Midbrain (tissue), 1 donor: Measurements from ENCODE around the gene R3HDM4.
A peak's percentile ranks its signal among the peaks of the same experiment; 100 is the strongest.
"Not testable (repeated sequence)": the region's sequence is repeated elsewhere in the genome, so short reads cannot be mapped to it uniquely, and the experiment has no call there.

Experiments
- DNase-seq: peaks from one replicate; lab custom pipeline; 2025; lab: John Stamatoyannopoulos, UW

Gene R3HDM4

DNA sequence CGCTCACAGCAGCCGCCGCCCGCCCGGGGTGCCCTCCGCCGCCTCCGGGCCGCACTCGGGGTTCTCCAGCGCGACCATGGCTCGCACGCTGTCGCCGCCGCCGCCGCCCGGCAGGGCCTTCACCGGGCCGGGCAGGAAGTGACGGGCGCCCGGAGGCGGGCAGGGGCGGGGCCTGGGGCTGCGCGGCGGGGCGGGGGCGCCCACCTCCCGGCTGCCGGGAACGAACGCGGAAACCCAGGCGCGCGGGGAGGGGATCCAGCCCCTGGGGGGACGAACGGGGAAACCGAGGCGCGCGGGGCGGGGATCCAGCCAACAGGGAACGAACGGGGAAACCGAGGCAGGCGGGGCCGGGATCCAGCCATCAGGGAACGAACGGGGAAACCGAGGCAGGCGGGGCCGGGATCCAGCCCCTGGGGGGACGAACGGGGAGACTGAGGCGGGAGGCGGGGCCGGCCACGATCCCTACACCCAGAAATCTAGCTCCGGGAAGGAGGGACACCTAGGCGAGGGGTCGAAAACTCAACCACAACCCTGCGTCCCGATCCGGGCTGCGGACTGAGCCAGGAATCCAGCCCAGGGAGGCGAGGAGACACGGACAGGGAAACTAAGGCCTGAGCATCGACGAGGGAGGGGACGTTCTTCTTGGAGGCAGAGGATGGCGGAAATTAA lies at the start of gene R3HDM4:
Gene R3HDM4, minus strand, starts transcription at position 140 of the 669 bp plus-strand sequence. Its CDS starts 62 bp downstream, at position 78.
- DNase-seq, result peak; percentile 75

DNA sequence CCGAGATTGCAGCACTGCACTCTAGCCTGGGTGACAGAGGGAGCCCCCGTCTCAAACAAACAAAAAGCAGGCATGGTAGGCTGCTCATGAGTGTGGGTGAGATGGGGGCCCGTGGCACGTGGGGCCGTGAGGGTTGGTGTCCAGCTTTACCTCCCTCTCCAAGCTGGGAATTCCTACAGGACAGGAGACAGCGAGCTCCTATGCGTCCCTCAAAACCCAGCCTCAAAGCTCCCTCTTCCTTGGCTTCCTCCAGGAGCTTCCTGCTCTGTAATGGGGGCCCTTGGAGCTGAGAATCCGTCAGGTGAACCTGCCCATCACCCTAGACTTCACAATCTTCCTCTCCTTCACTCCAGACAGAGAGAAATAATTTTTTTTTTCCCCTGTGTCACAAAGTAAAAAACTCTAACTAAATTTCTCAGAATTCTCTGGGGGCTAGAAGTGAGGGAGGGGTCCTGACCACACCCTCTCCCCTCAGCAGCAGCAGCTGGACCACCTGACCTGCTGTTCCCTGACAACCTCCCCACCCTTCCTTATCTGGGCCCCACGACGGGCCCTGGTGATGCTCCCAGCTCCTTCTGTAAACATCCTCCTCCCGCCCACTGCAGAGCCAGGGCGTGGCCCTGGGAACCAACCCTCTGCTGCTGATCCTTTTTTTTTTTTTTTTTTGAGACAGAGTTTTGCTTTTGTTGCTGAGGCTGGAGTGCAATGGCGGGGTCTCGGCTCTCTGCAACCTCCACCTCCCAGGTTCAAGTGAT lies 49.0 kb upstream of the R3HDM4 start:
- DNase-seq, result no peak

DNA sequence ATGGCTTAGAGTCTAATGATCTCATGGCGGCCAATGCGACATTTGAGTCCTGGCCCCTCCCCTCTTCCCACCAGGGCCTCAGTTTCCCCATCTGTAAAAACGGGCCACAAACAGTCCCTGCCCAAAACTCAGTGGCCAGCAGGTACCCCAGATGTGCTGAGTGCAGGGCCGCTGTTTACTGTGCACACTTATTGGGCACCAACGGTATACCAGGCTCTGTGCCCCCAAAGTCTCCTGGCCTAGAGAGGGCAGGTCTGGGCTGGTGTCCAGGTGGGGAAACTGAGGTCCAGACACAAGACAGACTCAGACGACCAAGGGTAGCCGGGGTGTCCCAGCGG lies 47.6 kb upstream of the R3HDM4 start:
- DNase-seq, result no peak

DNA sequence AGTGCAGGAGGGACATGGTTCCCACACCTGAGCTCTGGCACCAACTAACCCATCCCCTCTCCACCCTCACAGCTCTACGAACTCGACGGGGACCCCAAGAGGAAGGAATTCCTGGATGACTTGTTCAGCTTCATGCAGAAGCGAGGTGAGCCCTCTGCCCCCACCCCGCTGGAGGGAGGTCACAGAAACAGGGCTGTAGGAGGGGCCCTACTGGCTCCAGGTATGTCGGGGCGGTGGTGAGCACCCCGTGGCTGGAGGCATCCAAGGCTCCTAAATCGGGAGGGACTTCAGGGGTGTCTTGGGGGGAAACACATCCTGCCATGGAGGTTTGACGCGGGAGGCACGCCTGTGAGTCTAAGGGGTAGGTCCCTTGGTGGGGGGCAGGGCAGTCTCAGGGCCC lies 47.0 kb upstream of the R3HDM4 start:
- no peak for DNase-seq

DNA sequence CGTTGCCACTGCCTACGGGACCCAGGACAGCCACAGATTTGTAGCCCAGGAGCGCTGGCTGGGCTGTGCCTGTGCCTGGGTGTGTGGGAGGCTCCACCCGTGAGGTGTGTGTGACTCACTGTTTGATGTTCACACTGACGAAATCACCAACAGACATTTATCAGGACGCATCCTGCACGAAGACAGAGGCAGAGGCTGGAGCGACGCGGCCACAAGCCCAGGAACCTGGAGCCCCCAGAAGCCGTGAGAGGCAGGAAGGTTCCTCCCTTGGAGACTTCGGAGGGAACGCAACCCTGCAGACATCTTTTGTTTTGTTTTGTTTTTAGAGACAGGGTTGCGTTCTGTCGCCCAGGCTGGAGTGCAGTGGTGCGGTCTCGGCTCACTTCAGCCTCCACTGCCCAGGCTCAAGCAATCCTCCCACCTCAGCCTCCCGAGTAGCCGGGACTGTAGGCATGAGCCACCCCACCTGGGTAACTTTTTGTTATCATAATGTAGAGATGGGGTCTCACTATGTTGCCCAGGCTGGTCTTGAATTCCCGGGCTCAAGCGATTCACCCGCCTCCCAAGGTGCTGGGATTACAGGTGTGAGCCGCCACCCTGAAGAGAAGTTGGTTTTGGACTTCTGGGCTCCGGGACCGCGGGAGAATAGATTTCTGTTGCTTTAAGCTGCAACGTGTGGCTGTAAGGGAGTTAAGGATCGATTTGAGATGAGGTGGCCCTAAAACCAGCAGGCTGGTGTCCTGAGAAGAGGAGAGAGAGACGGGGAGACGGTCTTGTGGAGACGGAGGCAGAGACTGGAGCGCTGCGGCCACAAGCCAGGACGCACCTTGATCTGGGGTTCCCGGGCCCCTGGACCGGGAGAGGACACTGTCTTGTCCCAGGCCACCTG lies 46.2 kb upstream of the R3HDM4 start:
- no peak for DNase-seq

DNA sequence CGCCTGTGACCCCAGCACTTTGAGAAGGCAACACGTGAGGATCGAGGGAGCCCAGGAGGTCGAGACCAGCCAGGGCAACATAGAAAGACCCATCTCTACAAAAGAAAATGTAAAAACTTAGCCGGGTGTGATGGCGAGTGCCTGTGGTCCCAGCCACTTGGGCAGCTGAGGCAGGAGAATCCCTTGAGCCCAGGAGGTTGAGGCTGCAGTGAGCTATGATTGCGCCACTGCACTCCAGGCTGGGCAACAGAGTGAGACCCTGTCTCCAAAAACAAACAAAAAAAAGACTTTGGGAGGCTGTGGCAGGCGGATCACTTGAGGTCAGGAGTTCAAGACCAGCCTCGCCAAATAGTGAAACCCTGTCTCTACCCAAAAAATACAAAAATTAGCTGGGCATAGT lies 44.6 kb upstream of the R3HDM4 start:
- not testable (repeated sequence) for DNase-seq

DNA sequence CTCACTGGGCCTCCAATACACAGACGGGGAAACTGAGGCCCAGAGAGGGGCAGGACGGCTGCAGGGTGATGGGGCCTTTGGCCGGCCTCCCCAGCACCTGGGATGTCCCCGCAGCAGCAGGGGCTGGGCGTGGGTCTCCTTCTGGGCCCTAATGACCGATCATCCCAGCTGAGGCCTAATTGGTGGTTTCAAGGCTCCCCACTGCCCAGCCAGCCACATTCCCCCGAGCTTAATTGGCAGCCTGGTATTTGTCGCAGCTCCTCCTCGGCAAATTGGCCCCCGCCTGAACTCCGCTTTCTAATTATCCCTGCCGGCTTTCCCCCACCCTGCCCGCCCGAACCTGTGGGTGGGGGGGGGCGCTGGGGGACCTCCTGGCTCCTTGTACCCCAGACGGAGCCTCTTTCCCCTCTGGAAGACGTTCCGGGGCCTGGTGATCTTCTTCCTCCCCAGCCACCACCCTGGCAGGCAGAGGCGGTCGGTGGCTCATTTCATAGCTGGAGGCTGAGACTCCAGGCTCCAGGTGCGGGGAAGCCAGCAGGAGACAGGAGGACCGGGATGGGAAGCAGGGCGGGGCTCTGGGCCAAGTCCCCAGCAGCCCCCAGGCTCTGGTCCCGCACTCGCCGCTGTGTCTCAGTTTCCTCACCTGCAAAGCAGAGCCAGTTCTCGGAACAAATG lies 43.9 kb upstream of the R3HDM4 start:
- no peak for DNase-seq

DNA sequence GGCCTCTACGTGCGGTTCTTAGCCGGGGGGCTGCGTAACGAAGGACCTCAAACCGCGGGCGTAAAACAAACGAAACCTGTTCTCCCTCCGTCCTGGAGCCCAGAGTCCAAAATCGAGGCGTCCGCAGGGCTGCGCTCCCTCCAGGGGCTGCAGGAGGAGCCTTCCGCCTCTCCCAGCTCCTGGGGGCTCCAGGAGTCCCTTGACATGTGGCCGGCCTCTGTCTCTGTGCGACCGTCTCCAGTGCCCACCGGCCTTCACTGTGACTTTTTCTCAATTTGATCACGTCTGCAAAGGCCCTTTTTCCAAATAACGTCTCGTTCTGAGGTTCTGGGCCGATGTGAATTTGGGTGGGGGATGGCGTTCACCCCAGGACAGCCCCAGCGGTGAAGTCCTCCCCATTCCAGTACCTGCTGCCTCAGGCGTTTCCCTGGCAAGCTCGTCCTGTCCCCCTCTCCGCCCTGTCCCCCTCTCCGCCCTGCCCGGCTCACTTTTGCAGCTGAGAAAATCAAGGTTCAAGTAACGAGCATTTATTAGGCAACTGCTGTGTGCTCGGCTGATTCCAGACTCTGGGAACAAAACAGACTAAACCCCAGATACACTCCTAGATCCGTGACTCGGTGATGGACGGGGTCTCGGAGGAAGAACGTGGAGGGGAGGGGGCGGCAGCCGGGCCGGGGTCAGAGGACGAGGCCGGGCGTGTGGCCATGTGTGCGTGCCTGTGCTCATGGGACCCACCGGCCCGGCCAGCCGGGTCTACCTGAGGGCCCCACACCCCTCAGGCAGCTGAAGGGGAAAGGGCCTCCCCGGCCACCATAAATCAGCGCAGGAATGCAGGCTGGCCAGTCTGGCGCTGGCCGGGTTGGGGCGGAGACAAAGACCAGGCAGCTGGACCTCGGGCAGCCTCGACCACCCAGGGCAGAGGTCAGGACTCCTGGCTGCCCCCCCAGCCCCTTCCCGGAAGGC lies 43.1 kb upstream of the R3HDM4 start:
- no peak for DNase-seq

DNA sequence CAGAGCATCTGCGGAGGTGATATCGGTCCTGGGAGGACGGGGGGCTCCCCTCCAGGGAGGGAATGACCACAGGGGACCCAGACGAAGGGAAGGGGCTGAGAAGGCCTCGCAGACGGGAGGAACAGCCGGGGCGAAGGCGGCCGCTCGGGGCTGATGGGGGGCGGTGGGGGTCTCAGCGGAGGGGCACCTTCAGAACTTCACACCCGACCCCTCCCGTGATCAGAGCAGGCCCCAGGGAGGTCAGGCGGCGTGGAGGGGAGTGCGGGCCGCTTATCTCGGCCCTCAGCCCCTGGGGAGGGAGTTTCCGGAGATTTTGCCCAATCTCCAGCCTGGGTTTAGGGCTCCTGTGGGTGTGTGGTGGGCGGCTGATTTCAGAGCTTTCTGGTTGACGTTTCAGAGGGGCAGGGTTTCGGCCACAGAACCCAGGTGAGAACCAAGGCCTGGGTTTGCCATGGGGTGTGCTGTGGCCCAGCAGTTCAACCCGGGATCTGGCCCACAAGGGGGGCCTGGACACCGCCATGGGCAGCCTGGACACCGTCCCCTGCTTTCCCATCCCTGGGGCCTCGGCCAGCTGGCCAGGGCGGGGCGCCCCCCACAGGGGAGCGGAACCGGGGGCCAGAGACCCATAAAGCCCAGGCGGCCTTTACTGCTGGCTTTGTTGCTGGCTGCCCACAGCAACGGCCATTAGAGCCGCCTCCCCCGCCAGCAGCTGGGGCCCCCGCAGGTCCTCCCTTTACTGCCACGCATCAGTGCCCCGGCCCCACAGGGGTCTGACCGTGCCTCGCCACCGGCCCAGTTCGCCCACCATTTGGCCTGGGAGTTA lies 41.9 kb upstream of the R3HDM4 start:
- DNase-seq, result no peak

DNA sequence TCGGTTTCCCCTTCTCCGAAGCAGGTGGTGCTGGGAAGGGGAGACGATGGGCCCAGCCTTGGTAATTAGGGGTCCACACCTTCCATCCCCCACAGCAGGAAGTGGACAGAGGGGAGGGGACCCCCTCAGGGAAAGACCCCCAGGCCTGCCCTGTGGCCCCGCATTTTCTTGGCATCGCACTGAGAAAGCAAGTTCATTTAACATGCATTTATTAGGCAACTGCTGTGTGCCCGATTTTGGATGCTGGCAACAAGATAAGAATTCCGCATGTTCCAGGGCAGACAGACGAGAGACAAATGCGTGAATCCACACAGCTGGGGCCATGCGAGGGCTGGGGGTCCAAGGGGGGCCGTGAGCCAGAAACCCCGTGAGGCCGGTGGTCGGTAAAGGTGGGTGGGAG lies 41.3 kb upstream of the R3HDM4 start:
- no peak for DNase-seq

DNA sequence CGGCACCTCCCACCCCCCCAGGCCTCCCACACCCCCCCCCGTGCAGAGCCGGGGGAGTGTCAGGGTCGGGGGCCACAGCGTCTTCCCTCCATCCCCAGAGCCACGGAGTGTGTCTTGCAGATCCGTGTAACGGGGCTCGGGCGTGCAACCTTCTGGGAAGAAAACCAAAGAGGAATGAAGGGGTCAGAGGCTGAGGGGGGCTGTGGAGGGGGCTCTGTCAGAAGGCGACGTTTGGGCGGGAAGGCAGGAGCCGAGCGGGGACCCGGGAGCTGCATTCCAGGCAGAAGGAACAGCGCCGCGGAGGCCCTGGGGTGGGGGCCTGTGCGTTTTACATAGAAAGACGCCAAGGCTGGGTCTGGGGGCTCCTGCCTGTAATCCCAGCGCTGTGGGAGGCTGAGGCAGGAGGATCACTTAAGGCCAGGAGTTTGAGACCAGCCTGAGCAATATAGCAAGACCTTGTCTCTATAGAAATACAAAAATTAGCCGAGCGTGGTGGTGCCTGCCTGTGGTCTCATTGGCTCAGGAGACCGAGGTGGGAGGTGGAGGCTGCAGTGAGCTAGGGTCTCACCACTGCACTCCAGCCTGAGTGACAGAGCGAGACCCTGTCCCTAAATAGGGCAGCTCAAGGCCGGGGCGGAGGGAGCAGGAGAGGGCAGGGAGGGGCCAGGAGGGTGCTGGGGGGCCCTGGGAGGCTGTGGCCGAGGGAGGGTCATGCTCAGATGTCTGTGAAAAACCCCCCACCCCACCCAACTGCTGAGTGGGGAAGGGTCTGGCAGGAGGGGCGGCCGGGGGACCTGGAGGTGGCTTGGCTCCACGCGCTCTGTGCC lies 40.6 kb upstream of the R3HDM4 start:
- no peak for DNase-seq

DNA sequence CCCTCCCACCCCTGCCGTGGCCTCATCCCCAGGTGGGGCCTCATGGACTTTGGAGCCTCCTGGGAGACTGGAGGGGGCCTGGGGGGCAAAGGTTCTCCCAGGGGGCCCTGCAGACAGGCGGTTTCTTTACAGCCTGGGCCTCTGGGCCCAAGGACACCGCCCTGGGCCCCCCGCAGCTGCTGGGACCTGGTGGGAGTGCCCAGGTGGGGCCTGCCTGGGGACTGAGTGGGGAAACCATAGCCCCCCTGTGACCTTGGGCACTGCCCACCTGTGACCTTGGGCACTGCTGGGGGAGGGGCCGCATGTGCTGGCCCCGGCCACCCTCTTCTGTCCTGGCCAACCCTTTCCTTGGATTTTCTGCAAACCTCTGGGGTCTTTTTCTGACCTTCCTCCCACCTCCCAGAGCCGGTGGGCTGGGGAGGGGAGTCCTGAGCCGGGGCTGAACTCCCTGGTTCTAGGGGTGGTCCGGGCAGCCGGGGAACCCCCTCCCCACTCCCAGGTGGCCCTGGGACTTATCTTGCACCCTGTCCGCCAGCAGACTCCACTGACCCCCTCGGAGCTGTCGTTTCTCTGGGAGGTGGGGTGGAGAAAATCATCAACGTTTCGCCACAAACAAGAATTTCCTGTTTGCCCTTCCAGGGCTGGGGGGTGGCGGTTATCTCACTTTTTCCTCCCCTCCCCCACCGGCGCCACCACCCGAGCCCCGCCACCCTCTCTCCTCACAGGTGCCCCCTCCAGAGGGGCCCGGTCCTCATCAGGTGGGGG lies 39.8 kb upstream of the R3HDM4 start:
- DNase-seq, result no peak

DNA sequence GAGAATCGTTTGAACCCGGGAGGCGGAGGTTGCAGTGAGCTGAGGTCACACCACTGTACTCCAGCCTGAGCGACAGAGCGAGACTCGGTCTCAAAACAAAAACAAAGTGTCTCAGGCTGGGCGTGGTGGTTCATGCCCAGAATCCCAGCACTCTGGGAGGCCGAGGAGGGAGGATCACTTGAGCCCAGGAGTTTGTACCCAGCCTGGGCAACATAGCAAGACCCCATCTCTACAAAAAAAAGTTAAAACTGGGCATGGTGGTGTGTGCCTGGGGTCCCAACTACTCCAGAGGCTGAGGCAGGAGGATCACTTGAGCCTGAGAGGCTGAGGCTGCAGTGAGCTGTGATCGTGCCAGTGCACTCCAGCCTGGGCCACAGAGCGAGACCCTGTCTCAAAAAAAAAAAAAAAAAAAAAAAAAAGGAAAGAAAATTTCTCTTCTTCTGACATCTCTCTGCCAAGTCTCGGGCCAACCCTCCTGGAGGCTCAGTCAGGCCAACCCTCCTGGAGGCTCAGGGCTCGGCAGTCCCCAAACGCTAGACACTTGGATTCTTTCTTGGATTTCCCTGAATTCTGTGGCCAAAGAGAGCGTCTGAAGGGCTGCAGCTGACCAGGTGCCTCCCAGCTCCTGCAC lies 39.1 kb upstream of the R3HDM4 start:
- DNase-seq, result no peak

DNA sequence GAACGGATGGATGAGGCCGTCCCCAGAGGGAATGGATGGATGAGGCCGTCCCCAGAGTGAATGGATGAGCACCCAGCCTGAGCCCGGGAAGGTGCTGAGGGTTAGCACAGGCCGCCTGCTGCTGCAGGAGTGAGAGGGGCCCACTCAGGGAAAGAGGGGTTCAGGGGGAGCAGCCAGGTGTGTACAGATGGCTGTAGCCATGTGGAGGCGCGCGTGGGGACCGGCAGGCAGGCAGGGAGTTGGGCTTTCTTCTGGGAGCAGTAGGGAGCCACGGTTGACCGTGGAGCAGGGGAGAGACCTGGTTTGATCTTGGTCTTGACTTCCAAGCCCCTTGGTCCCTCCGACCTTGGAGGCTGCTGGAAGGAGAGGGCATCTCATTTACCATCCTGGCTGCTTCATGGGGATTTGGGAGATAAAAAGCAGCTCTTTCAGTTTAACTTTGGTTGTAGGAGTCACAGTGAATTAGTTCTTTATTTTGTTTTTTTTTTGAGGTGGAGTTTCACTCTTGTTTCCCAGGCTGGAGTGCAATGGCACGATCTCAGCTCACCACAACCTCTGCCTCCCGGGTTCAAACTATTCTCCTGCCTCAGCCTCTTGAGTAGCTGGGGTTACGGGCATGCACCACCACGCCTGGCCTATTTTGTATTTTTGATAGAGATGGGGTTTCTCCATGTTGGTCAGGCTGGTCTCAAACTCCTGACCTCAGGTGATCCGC lies 37.5 kb upstream of the R3HDM4 start:
- DNase-seq, result no peak

DNA sequence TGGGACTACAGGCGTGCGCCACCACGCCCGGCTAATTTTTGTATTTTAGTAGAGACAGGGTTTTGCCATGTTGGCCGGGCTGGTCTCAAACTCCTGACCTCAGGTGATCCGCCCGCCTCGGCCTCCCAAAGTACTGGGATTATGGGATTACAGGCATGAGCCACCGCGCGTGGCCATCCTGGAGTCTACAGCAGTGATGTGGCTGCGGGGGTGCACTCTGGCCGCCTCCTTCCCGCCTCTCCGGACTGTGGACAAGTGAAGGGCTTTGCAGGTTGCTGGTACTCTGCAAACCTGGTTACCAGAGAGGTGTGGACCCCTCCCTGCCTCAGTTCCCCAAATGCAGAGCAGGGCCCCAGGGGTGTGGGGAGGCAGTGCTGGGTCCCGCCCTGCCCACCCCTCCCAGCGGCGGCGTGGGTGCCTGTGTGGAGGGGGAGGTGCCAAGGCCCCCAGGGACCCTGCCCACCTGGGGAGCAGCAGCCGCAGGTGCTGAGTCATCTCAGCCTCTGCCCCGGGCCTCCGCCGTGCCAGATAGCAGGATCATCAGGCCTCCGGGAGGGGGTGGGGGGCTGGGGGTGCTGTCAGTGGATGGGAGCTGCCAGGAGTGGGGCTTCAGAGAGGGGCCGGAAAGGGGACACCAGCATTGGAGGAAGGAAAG lies 36.0 kb upstream of the R3HDM4 start:
- DNase-seq, result no peak

DNA sequence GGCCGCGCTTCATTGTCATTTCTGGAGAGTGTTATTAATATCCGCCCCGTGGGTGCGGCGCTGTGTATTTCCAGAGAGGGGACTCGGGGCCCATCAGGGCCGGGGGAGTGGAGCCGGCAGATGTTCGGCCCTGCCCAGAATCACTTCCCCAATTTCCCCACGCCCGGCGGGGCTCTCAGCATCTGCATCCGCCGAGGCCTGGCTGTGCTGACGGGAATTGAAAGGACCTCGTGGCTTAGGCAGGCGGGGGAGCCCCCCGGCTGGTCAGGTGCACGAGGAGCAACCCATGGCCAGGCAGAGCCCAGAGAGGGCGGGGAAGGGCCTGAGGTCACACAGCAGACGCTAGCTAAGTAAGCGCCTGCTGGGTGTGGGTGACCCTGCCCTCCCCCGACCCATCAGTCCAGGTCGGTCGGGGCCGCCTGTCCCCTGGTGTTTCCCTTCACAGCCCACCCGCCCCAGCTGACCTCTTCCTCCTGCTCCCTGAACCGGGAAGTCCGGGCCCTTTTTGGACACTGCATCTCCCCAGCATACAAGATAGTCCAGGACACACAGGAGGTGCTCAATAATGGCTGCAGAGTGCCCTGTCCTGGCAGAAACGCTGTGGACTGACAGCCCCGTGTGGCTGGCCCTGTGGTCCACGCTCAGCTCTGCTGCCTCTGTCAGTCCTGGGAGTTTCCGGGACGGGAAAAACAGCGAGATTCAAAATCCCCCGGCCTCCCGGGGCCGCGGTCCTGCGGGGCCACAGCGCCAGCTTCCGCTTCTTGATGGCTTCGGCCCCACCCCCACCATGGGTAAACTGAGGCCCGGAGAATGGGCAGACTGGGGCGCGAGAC lies 34.9 kb upstream of the R3HDM4 start:
- peak; percentile 13 for DNase-seq
